Measurements from ENCODE around the gene GSC2.
A peak's percentile ranks its signal among the peaks of the same experiment; 100 is the strongest.

GRCh38 chr22:19122143-19122751 lies 27.8 kb downstream of the GSC2 start, which contains the start of gene DGCR2:
- TF ChIP-seq CTCF (IDR thresholded peaks at IDR 0.05) (peak in 1 of 6 experiments; percentile 4), EP300 (IDR thresholded peaks at IDR 0.05) (no peak), POLR2AphosphoS5 (IDR thresholded peaks at IDR 0.05) (peak; percentile 78 to 80)

Data from upper lobe of left lung (tissue), 4 donors.